Osteoblast (primary cell): ENCODE results near the gene RAB36. TPM values are rescaled to one million over a fixed set of nuclear protein-coding genes. Genes with fewer than 3 reads are reported as not detected.
A peak's percentile ranks its signal among the peaks of the same experiment; 100 is the strongest.

Experiments used
- DNase-seq: peaks from one replicate; pipeline ENCODE4 v3.0.0; 2011; ENCODE audit warnings: low spot score, mixed read lengths; ENCODE audit not compliant: insufficient read length; ENCODE audit errors: missing footprints
- H2AFZ ChIP-seq: 2 replicates; pipeline ENCODE4 v1.6.0; 2011; ENCODE audit warnings: mild to moderate bottlenecking, low read length
- H3K27ac ChIP-seq: 2 replicates; pipeline ENCODE4 v1.5.1; 2011; ENCODE audit warnings: mild to moderate bottlenecking, low read depth, low read length, moderate library complexity
- H3K27me3 ChIP-seq: 2 replicates; pipeline ENCODE4 v1.6.0; 2012; ENCODE audit warnings: mild to moderate bottlenecking, control low read depth, inconsistent platforms, low read length, moderate library complexity; ENCODE audit not compliant: insufficient read depth
- H3K36me3 ChIP-seq: 2 replicates; pipeline ENCODE4 v1.5.1; 2011; ENCODE audit warnings: mild to moderate bottlenecking, low read length, control low read depth, moderate library complexity; ENCODE audit not compliant: insufficient read depth
- H3K4me1 ChIP-seq: 2 replicates; pipeline ENCODE4 v1.5.1; 2011; ENCODE audit warnings: mild to moderate bottlenecking, low read length, control low read depth, moderate library complexity; ENCODE audit not compliant: insufficient read depth
- H3K4me2 ChIP-seq: 2 replicates; pipeline ENCODE4 v1.6.0; 2011; ENCODE audit warnings: mild to moderate bottlenecking, low read length; ENCODE audit not compliant: insufficient read depth
- H3K4me3 ChIP-seq: fragments of 200-600 bp; sonication (generic); 3 replicates; pipeline ENCODE4 v1.5.1; 2012; ENCODE audit warnings: mild to moderate bottlenecking, low read length, inconsistent platforms; ENCODE audit not compliant: insufficient read depth
- H3K79me2 ChIP-seq: 2 replicates; pipeline ENCODE4 v1.6.0; 2012; ENCODE audit warnings: mild to moderate bottlenecking, low read length, control low read depth, inconsistent platforms; ENCODE audit not compliant: insufficient read depth
- H3K9me3 ChIP-seq: 2 replicates; pipeline ENCODE4 v1.5.1; 2011; ENCODE audit warnings: low read depth, low read length, control low read depth
- H4K20me1 ChIP-seq: 2 replicates; pipeline ENCODE4 v1.6.0; 2012; ENCODE audit warnings: mild to moderate bottlenecking, low read length, control low read depth; ENCODE audit not compliant: insufficient read depth
- CTCF ChIP-seq: IDR thresholded peaks from 2 replicates; pipeline ENCODE4 v1.5.1; 2011; ENCODE audit warnings: mild to moderate bottlenecking, low read depth, low read length, moderate library complexity; ENCODE audit errors: extremely low read depth
- total RNA-seq: library from RNA; depleted of rRNA; stranded (reverse); fragments of >200 nt; gene quantifications from 2 replicates; pipeline ENCODE4 v1.2.3, GENCODE V29; 2012

RAB36 gene
- total RNA-seq, 1 donor = 7.6 TPM

GRCh38 chr22:23159291-23159630, 14.0 kb downstream of the RAB36 start:
- no peak overlapping the region for H2AFZ ChIP-seq

GRCh38 chr22:23161029-23161428, 15.8 kb downstream of the RAB36 start:
- no peaks in the 10 kb centered on the region for H3K4me1 ChIP-seq
- TF ChIP-seq CTCF = no peak
- no peak overlapping the region for H3K4me2 ChIP-seq
- no peaks in the 10 kb centered on the region for H3K9me3 ChIP-seq
- H3K27ac ChIP-seq = no peak overlapping the region
- H4K20me1 ChIP-seq = no peaks in the 10 kb centered on the region
- H3K27me3 ChIP-seq = peaks cover 2% of the 10 kb centered on the region
- no peaks in the 10 kb centered on the region for H3K79me2 ChIP-seq
- peak; percentile 57 for DNase-seq
- H3K4me3 ChIP-seq = no peak overlapping the region
- H3K36me3 ChIP-seq = no peaks in the 10 kb centered on the region
- no peak overlapping the region for H2AFZ ChIP-seq

More at GRCh38 chr22:23159291-23159630, 14.0 kb downstream of the RAB36 start:
- no peaks in the 10 kb centered on the region for H3K4me1 ChIP-seq
- no peaks in the 10 kb centered on the region for H3K79me2 ChIP-seq
- H3K36me3 ChIP-seq = no peaks in the 10 kb centered on the region
- no peak overlapping the region for H3K4me3 ChIP-seq
- no peak for DNase-seq
- no peaks in the 10 kb centered on the region for H4K20me1 ChIP-seq
- H3K27ac ChIP-seq = no peak overlapping the region
- no peak overlapping the region for H3K4me2 ChIP-seq
- H3K27me3 ChIP-seq = no peaks in the 10 kb centered on the region
- no peak for TF ChIP-seq CTCF
- no peaks in the 10 kb centered on the region for H3K9me3 ChIP-seq

GRCh38 chr22:23161574-23161973, 16.3 kb downstream of the RAB36 start:
- H3K4me3 ChIP-seq = no peak overlapping the region
- no peak overlapping the region for H2AFZ ChIP-seq
- H3K27ac ChIP-seq = no peak overlapping the region
- H3K4me2 ChIP-seq = no peak overlapping the region
- no peak for TF ChIP-seq CTCF
- H3K4me1 ChIP-seq = no peaks in the 10 kb centered on the region
- no peaks in the 10 kb centered on the region for H3K36me3 ChIP-seq
- H3K27me3 ChIP-seq = peaks cover 2% of the 10 kb centered on the region
- H3K79me2 ChIP-seq = no peaks in the 10 kb centered on the region
- no peak for DNase-seq
- no peaks in the 10 kb centered on the region for H3K9me3 ChIP-seq
- H4K20me1 ChIP-seq = no peaks in the 10 kb centered on the region

DNA sequence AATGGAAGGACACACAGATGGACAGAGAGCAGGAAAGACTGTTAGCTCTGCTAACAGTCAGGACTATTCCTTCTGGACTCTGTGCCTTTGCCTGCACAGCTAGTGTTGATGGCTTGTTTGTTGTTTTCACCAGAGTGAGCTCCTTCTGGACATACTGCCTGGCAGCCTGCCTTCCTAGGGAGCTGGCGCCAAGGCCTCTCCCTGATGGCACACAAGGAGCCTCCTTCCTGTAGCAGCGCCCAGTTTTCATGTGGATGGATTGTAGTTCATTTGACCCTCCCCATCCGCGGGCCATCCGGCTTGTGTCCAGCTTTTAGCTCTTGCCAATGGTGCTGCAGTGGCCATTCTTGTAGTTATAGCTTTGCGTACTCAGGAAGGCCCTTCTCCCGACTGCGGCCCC, 18.4 kb downstream of the RAB36 start:
- no peaks in the 10 kb centered on the region for H3K9me3 ChIP-seq
- peaks cover 2% of the 10 kb centered on the region for H3K27me3 ChIP-seq
- no peaks in the 10 kb centered on the region for H4K20me1 ChIP-seq
- H3K4me2 ChIP-seq = no peak overlapping the region
- no peak overlapping the region for H2AFZ ChIP-seq
- peak; percentile 77 for DNase-seq
- H3K36me3 ChIP-seq = no peaks in the 10 kb centered on the region
- no peak overlapping the region for H3K27ac ChIP-seq
- H3K4me1 ChIP-seq = no peaks in the 10 kb centered on the region
- H3K79me2 ChIP-seq = no peaks in the 10 kb centered on the region
- no peak for TF ChIP-seq CTCF
- no peak overlapping the region for H3K4me3 ChIP-seq
